Activated CD4-positive, alpha-beta T cell treated with anti-CD3 and anti-CD28 coated beads, Interleukin-2, amount 50 U/mL, for 1 hour (primary cell): ENCODE results near the gene KRT17.
A peak's percentile ranks its signal among the peaks of the same experiment; 100 is the strongest.
"Not testable (repeated sequence)": the region's sequence is repeated elsewhere in the genome, so short reads cannot be mapped to it uniquely, and the experiment has no call there.

ENCODE experiments used
- DNase-seq: peaks from one replicate; pipeline ENCODE4 v3.0.0-alpha.2; 2020

KRT17 gene

GRCh38 chr17:41589301-41589700, 35.1 kb downstream of the KRT17 start:
- no peak for DNase-seq

GRCh38 chr17:41588126-41588810, 36.1 kb downstream of the KRT17 start:
- no peak for DNase-seq

GRCh38 chr17:41586863-41587495, 37.4 kb downstream of the KRT17 start, which contains the start of gene KRT14:
Gene KRT14 (minus strand): TSS chr17:41586895. CDS start chr17:41586834, 61 bp downstream.
- DNase-seq, result no peak

- DNase-seq, result no peak
These were observed 38.9 kb downstream of the KRT17 start for GRCh38 chr17:41585301-41586056.

GRCh38 chr17:41584331-41584927, 39.9 kb downstream of the KRT17 start:
- DNase-seq, result not testable (repeated sequence)

GRCh38 chr17:41583137-41584127, 40.9 kb downstream of the KRT17 start:
- DNase-seq, result no peak

- DNase-seq, result not testable (repeated sequence)
These were observed 42.1 kb downstream of the KRT17 start for GRCh38 chr17:41582061-41582968.

- DNase-seq, result no peak
These were observed 42.9 kb downstream of the KRT17 start for GRCh38 chr17:41581366-41582060.

GRCh38 chr17:41580687-41581365, 43.5 kb downstream of the KRT17 start:
- no peak for DNase-seq

- no peak for DNase-seq
These were observed 44.2 kb downstream of the KRT17 start for GRCh38 chr17:41580244-41580575.

GRCh38 chr17:41579484-41580243, 44.7 kb downstream of the KRT17 start:
- DNase-seq, result peak; percentile 61

GRCh38 chr17:41578971-41579370, 45.4 kb downstream of the KRT17 start:
- DNase-seq, result no peak

GRCh38 chr17:41578538-41578937, 45.8 kb downstream of the KRT17 start:
- DNase-seq, result no peak

- not testable (repeated sequence) for DNase-seq
These were observed 47.6 kb downstream of the KRT17 start for GRCh38 chr17:41576740-41577139.

GRCh38 chr17:41575336-41575735, 49.0 kb downstream of the KRT17 start:
- DNase-seq, result no peak

GRCh38 chr17:41571561-41572434, 52.6 kb downstream of the KRT17 start, which contains the start of gene KRT9:
Gene KRT9 (minus strand): TSS chr17:41572059. CDS start chr17:41571992, 67 bp downstream.
- no peak for DNase-seq
